Suppressor macrophage (primary cell): ENCODE data around the gene ADAM15.
A peak's percentile ranks its signal among the peaks of the same experiment; 100 is the strongest.

Experiments used
- DNase-seq, 4 experiments: peaks; one replicate each; pipeline ENCODE4 v3.0.0-alpha.2; 2020 to 2022

ADAM15 gene

DNA sequence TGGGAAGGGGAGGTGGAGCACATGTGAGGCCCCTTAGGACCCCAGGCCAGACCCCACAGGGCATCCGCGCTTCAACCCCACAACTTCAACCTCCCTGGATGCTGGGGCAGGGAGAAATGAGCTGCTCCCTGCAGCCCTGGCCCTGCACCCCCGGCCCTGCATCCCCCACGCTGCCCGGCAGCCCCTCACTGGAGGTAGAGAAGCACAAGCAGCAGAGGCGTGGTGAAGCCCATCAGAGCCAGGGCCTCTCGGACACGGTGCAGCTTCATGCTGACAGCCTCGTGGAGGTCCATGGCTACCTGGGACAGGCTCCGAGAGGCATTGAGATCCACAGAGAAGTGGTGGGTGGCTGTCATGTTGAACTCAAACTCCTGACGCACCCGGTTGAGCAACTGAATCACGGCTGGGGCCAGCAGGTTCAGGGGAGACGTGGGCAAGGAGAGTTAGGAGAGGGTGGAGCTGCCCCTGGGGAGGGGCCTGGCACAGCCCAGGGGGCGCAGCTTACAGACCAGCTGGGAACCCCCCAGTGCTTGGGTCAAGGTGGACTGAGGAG lies 20.8 kb upstream of the ADAM15 start:
- no peak for DNase-seq

DNA sequence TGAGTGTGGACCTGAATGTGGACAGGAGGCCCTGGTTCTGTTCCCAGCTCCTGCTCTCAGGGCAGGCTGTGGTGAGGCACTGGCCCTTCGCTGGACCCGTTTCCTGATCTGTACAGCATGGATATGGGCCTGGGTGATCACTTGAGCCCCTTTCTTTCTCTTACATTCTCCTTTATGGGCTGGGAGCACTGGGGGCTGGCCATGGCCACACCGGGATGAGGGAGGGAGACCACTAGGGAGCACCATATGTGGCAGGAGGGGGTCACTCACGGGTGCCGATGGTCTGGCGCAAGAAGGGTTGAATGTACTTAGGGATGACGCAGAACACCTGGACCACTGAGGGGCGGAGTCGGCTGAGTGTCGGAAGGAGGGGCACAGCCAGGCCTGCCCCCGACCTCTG lies 20.2 kb upstream of the ADAM15 start:
- DNase-seq, result no peak

DNA sequence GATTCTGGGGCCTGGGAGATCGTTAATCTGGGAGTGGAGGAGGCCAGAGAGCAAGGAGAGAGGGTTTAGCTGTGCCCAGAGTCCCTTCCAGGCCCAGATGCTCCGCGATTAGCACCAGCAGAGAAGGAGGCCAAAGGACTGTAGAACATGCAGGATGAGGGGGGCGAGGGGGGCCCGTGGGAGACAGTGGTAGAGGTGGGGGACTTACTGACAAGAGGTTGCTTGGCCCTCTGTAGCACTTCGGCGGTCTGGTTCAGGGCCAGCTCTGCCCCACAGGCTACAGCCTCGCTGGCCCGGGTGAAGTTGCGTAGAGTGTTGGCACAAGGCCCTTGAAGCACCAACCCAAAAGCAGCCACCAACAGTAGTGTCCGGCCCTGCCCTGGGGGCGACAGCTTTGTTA lies 18.2 kb upstream of the ADAM15 start:
- no peak for DNase-seq

DNA sequence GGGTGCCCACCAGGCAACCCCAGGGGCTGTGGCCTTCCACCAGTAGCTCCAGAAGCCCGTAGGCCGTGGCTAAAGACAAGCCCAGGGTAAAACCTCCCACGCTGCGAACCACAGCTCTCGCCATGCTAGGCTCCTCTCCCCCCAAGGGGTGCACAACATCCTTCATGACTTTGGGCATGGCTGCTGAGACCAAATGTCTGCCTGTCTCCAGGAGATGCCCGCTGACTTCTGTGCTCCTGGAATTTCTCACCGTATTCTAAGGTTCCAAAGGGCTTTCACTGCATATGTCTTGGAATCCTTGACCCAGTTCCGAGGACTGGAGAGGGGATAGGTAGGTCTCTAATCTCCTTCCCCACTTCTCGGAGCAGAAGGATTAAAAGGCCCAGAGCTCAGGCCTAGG lies 17.6 kb upstream of the ADAM15 start, which contains the start of the genes DCST1 and DCST2:
Gene DCST1 (plus strand): TSS at position 301 of the 400 bp plus-strand sequence. CDS start 213 bp downstream, outside the sequence.
Gene DCST2 (minus strand): TSS at position 258 of the 400 bp plus-strand sequence. CDS start 80 bp downstream, at position 178.
- DNase-seq, result no peak

DNA sequence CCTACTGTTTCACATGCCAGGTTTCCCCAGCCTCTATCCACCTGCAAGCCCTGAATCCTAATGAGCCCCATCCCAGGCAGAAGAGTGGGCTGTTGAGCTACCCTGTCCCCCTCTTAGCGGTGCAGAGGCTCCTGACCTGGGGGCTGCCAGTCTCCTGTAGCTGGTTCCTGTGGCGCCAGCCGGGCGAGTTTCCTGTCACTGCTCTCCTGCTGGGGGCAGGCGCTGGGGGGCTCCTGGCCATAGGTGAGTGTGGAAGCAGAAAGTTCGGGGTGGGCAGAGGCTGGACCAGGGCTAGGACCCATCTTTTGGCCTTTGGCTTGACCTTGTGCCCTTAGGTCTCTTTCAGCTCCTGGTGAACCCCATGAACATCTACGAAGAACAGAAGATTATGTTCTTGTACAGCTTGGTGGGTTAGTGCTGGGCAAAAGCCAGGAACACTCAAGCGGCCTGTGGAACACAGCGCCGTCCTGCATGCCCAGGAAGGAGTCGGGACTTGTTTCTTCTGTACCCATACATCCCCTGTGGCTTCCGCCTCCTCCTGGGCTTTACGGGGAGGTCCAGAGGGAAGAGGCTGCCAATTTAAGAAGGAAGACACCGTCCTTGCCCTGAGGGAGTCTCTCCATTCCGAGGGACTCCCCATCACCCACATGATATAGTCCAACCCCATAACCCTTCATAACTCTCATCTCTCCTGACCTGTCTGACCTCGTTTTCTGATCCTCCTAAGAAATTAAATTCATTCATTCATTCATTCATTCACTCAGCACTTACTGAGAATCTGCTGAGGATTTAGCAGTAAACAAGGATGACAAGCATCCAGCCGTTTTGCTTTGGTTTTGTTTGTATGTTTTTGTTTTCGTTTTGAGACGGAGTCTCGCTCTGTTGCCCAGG lies 16.6 kb upstream of the ADAM15 start:
- peak in 1 of 4 experiments; percentile 0 for DNase-seq

DNA sequence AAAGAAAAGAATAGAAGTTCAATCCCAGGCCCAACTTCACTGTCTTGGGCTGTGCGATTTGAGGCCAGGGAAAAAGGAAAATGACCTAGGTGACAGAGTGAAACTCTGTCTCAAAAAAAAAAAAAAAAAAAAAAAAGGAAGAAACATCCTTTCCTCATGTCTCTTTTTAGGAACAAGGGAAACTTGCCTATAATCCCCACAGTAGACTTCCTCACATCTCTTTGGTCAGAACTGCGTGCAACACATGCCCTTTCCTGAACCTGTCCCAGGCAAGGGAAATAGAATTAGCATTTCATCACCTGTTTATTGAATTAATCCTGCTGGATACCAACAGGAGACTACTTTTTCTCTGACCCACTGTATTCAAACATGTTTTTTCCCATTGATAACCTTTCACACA lies 15.2 kb upstream of the ADAM15 start:
- peak; percentile 46 to 71 (median 60) for DNase-seq

DNA sequence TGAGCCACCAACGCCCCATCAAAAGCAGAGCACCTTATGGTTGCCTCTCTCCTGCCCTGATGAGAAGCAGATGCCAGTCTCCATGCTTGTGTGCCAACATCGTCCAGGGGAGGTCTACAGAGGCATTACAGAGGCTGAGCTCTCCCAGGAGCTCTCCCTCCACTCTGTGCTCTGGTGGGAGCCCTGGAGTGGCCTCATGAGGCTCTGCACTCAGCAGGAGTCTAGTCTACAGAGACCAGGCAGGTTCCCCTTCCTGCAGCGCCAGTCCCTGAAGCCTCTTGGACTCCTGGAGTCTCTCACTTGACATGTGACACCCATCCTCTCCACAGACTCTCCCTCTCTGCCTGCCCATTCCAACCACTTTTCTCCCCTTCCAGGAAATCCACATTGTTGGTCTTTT lies 14.1 kb upstream of the ADAM15 start:
- DNase-seq, result no peak

DNA sequence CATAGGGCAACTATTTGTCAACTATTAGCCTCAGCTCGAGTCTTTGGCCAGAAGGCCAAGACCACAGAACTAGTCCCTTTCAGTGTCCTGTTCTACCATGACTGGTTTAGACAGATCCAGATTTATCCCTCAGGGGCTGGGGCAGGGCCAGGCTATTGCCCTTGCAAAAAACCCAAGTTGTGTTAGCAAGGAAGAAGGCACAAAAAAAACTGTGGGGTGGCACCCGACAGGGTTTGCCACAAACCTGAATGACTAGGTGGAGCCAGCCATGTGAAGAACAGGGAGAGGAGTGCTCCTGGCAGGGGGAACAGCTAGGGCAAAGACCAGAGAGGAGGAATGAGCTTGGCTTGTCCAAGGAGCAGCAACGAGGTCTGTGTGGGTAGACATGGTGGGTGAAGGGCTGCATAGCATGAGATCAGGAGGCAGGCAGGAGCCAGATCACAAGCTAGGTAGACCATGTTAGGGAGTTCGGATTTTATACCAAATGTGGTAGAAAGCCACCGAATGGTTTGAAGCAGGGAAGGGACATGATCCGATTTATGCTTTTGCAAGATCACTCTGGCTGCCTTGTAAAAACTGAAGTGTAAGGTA lies 13.2 kb upstream of the ADAM15 start:
- DNase-seq, result no peak

DNA sequence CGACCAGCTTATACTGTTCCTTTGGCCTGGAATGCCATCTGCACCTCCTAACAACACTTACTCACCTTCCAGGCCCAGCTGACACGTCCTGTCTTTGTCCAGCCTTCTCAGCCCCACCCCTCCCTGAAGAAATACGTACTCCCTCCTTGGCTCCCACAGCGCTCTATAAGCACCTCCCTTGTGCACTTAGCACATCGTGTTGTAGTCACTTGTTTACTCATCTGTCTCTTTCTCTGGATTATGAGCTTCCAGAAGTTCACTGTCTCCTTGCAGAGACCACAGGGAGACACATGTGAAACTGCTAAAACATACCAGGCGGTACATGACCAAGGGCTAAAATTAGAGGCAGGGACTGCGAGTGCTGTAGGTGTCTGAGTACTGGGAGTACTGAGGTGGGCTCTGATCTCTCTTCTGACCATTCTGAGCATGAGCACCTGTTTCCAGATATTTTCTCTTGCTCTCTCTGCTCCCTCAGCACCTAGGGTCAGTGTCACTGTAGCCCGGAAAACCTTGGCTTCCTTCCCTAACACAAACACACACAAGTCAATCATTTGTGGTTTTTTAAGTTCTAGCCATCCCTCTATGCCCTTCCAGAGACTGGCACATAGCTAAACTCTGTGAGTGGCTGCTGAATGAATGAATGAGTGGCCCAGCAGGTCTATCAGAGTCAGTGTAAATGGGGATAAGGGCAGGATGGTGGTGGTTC lies 12.4 kb upstream of the ADAM15 start:
- DNase-seq, result peak in 1 of 4 experiments; percentile 34

DNA sequence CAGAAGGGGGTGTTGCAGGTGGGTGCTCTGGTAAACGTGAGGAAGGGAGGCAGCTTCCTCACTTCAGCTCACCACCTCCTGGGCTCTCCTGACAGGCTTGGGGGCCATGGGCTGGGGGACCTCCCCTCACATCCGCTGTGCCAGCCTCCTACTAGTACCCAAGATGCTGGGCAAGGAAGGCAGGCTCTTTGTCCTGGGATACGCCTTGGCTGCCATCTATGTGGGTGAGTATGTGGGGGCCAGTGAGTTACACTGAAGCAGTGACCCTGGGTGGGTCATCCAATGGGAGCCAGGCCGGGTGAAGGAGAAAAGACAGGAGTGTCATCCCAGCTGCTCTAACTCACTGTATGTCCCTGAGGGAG lies 11.8 kb upstream of the ADAM15 start:
- DNase-seq, result no peak

DNA sequence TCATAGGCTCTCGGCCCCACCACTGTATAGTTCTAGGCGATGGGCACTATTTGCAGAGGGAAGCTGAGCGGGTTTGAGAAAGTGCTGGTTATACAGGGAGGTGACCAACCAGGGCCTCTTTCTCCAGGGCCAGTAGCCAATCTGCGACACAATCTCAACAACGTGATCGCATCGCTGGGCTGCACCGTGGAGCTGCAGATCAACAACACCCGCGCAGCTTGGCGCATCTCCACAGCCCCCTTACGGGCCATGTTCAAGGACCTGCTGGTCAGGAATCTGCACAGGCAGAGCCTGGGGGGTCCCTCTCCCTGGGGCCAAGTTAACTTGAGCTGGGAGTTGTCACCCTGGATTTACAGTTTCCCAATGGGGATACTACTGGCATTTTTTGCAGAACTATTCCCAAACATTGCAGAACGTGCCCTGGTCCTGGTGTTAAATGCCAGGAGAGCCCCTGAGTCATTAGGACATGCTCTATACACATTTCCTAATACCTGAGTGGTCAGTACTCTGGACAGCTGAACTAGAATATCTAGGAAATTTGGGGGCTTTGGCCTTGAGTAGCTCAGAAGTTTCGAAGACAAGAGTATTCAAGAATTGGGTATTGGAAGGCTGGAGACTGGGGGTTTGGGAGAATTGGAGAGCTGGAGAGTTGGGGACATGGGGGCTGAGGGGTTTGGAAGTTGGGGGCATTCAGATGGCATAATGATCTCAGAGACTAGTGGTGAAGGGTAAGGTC lies 10.6 kb upstream of the ADAM15 start:
- no peak for DNase-seq

DNA sequence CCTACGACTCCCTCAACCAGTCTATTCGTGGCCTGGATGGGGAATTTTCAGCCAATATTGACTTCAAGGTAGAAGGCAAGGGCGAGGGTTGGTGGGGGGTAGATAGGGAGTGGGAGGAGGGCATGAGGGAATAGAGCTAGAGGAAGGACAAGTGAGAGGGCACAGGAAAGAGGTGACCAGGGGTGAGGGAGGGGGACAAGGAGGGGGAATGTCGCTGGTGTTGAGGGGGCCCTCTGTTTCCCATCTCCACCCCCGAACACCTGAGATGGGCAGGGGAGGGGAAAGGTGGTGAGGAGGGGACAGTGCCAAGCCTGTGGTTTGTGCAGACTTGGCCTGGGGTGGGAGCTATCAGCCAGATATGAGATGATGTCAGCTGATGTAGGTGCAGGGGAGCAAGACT lies 8.3 kb upstream of the ADAM15 start:
- no peak for DNase-seq

DNA sequence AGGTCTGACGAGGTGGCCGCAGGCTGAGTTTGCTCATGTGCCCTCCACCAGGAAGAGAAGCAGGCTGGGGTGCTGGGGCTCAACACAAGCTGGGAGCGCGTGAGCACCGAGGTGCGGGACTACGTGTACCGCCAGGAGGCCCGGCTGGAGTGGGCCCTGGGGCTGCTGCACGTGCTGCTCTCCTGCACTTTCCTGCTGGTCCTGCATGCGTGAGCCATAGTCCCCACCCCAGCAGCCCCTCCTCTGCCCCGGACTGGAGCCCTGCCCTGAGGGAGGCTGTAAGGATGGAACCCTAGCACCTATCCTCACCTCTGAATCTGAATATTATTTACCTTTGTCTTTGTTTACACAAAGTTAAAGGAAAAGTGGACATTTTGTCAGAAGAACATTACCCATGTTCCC lies 7.8 kb upstream of the ADAM15 start:
- DNase-seq, result no peak

DNA sequence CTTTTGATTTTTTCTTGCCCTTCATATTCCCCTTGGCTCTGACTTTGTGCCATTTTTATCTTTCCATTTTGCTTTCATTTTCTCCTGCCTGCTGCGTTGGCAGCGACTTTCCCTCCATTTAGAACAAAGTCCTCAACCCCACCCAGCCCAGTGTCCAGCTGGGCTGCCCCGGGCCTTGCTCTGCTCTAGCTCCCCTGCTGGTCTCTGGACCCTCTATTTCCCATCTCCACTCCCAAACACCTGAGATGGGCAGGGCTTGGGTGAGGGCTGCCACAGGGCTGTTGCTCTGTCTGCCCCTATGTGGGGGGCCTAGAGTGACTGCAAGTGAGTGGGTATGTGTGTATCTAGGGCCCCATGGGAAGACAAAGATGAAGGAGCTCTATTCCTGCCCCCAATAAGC lies 7.3 kb upstream of the ADAM15 start:
- no peak for DNase-seq

DNA sequence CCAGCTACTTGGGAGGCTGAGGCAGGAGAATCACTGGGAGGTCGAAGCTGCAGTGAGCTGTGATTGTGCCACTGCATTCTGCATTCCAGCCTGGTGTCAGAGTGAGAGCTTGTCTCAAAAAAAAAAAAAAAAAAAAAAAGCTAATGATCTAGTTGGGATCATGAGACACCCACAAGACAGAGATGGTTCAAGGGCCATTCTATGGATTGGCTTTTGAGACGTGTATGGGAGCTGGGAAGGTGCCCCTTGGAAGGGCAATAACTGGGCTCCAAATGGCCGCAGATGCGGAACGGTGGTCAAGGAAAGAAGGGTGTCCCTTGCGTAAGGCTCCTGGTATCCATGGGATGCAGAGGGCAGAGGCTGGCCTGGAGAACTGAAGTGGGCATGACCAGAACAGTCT lies 6.8 kb upstream of the ADAM15 start:
- DNase-seq, result no peak

DNA sequence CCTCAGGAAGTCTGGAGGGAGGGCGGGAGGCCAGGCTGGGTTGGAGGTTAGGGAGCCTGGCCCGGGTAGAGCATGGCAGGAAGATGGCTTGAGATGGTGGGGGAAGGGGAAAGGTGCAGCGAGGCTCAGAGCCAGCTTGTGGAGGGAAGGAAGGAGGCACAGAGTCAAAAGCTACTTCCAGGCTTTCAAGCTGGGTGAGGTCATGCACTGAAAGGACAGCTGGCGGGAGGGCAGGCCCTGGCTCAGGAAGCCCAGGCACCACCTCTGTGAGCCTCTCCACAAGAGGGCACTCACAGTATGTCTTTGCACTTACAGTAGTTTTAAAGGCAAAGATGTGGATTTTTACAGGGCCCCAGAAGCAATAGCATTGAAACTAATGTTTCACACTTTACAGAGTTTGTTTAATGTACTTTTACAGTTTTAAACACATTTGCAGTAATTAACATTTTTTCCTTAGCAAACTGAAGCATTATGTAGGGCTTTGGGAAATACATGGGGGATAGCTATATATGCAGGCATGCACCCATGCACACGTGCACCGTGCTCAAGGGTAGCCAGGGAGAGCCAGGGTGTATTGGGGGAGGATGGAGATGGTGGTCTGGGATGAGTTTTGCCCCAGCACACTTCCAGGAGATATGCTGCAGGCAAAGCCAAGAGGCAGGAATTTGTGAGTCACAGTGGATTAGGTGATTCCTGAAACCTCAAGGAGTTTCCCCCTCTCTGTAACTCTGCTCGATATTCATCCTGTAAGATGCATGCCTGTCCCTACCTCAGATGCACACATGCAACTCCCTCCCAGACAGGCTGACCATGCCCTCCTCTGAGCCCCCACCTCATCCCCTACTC lies 6.1 kb upstream of the ADAM15 start:
- DNase-seq, result peak; percentile 89 to 95 (median 94)

DNA sequence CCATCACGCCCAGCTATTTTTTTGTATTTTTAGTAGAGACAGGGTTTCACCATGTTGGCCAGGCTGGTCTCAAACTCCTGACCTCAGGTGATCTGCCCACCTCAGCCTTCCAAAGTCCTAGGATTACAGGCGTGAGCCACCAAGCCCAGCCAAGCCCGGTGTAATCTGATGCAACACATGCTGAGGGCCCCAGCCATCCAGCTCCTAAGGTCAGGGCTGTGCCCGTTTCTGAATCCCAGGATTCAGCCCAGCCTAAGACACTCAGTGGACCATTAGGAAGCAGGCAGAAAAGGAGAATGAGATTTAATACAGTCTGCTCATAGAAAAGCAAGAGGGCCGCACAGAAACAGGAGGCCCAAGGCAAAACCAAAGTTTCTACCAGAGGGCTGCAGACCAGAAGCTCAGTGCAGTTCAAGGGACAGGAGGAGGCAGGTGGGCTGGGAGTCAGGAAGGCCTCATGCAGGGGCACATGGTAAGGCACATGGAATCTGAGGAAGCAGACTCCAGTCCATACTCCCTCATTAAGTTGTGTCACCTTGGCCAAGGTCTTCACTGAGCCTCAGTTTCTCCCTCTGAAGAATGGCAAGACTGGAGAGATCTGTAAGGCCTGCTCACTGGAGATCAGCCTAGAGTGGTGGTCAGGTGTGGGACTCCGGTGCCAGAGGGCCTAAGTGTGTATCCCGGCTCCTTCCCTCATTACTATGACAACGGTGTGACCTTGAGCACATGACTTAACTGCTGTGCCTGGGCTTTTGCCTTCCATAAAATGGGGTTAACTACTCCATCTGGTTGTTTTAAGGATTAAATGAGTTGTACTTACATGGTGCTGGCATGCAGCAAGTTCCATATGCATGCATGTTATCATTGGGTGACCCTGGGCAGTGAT lies 2.4 kb upstream of the ADAM15 start:
- no peak for DNase-seq

DNA sequence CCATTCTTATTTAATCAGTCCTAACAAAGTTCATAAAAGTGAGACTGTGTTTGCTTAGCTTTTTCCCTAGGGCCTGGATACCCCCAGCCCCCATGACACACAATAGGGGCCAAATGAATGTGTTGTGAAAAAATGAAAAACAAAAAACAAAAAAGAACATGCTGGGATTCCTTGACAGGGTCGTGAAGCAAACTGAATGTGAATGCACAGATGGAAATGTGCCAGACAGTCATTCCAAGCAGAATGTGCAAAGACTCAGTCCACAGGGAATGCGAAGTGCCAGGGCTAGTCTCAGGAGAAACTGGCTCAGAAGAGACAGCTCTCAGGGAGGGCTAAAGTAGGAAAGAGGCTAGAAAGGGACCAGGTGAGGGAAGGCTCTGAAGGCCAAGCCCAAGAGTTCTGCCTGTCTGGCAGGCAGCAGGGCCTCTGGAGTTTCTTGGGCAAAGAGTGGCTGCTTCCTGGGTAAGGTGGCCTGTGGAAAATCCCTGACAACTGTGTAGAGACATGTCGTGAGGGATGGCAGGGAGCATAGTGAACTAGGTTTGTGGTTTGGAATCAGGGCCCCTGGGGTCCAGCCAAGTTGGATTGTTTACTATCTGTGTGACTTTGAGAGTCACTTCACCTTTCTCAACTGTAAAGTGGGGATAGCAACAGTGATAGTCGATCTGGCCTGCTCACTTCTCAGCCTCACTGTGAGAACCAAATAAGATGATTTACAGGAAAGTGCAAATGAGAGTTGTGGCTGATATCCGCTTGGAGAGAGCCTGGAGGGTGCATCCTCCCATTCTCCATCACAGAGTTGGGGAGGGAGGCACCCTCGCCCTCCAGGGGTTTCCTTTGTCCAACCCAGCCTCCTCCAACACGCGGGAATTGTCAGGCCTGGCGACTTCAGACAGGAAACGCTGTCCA lies 1.2 kb upstream of the ADAM15 start:
- DNase-seq, result no peak

DNA sequence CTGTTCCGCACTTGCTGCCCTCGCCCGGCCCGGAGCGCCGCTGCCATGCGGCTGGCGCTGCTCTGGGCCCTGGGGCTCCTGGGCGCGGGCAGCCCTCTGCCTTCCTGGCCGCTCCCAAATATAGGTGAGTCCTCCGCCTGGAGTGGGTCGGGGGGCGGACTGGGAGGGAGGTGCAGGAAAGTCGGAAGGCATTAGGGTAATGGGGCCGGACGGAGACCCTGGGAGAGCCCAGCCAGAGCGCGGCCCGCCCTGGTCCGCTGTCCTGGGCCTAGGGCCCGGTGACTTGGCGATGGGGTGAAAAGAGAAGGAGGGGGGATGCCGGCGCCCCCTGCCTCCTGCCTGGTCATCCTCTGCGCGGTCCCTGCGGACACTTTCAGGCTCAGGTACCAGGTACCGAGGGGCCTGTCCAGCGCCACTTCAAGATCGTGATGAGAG lies 243 bp downstream of the ADAM15 start:
- no peak for DNase-seq
